Stimulated activated CD8-positive, alpha-beta memory T cell treated with anti-CD3 and anti-CD28 coated beads, Interleukin-15, amount 100 ng/mL, for 24 hours (primary cell): ENCODE measurements around the gene KCND1.

Source experiments
- DNase-seq: peaks from one replicate; pipeline ENCODE4 v3.0.0-alpha.2; 2020; ENCODE audit warnings: low read depth

Gene KCND1

DNA sequence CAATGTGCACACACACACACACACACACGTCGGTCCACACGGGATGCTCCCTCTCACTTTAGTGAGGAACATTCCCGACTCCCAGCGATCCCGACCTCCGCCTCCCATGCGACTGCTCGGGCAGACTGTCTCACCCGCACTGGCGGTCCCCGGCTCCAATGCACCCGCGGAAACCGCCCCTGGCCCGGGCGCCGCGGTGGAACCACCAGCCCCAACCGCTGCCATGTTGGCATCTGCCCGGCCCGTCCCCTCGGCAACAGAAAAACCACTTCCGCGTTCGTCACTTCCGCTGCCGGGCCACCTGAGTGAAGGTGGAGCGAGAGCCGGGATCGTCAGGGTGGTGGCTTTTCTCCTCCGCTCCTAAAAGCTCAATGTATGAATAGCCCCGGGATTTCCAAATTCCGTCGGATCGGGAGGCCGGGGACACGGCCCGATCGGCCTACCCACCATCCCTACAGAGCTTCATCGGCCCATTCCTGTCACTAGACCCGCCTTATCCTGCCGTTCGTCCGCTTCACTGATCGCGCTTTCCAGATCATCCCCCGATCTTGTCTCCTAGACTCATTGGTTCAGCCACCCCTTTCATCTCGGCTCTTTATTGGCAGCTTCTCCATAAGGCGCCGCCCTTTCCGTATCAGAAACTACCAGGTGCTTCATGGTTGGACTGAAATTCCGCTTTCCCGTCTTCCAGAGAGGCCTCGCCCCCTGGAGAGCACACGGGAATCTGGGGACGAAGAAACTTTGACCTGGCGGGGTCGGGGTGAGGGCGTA is 60.0 kb downstream of the KCND1 start, which contains the start of gene SLC35A2:
Gene SLC35A2 (minus strand): TSS at position 235 of the 771 bp plus-strand sequence. CDS start 10 bp downstream, at position 225.
- peak; percentile 77 for DNase-seq
